CD1c-positive myeloid dendritic cell (primary cell): ENCODE data around the gene PHF20.
A peak's percentile ranks its signal among the peaks of the same experiment; 100 is the strongest.
"Not testable (repeated sequence)": the region's sequence is repeated elsewhere in the genome, so short reads cannot be mapped to it uniquely, and the experiment has no call there.

Experiments
- DNase-seq: peaks from one replicate; pipeline ENCODE4 v3.0.0-alpha.2; 2016; ENCODE audit errors: extremely low spot score

PHF20 gene

DNA sequence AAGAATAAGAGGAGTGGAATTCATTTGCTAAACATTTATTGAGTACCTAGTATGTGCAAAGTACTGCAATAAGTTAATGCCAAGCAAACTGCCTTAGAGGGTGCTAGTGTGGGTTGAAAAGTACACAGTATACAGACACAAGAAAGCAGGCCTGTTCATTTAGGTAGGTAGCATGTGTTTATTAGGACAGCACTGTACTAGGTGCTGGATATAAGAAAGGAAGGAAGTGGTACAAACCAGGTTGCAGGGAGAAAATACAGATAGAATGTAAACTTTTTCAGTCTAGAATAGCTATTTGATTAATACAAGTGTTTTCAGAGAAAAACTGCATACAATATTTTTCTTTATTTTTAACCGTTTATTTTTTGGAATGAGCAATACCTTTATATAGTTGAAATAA lies 68.1 kb downstream of the PHF20 start:
- DNase-seq: no peak

DNA sequence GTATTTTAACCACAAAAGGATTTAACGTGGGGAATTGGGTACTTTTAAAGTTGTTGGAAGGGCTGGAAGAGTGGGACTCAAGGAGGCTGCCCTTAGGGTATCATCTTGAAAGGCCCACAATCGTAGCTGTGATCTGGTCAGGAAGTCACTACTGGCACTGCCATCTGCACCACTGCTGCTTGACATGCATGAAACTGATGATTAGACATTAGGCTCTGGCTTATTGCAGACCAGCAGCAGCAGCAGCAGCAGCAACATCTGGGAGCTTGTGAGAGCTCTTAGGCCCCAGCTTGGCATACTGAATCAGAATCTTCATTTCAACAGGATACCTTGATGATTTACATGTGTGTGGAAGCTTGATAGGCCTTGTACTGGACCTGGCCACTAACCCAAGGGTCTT lies 68.6 kb downstream of the PHF20 start:
- DNase-seq: no peak

DNA sequence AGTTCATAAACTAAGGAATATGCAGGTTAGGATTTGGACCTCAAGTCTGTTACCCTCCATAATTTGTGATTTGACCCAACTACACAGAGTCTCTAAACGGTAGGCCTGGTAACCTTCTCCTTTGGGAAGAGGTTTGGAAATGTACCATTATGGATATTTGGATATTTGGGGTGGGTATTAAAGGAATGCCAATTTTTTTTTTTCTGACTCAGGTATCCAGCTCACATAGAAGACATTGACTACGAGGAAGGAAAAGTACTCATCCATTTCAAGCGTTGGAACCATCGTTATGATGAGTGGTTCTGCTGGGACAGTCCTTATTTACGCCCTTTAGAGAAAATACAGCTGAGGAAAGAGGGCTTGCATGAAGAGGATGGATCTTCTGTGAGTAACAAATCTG lies 70.5 kb downstream of the PHF20 start:
- no peak for DNase-seq

DNA sequence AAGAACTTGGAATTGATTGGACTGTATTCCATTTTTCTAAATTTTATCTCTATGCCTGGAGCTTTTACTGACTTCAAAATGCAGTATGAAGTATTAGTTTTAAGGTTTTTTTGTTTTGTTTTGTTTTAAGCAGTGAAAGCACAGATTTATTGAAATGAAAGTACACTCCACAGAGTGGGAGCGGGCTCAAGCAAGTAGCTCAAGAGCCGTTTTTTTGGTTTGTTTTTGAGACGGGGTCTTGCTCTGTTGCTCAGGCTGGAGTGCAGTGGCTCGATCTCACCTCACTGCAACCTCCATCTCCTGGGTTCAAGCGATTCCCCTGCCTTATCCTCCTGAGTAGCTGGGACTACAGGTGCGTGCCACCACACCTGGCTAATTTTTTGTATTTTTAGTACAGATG lies 72.1 kb downstream of the PHF20 start:
- DNase-seq: not testable (repeated sequence)

DNA sequence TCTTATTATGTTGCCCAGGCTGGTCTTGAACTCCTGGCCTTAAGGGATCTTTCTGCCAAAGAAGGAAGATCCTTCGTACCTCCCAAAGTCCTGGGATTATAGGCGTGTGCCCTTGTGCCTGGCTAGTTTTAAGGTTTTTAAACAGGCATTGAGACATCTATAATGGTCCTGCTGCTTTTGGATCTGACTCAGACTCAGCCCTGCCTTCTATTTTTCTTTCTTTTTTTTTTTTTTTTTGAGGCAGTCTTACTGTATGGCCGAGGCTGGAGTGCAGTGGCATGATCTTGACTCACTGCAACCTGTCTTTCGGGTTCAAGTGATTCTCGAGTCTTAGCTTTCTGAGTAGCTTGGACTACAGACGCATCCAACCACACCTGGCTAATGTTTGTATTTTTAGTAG lies 73.7 kb downstream of the PHF20 start:
- no peak for DNase-seq

DNA sequence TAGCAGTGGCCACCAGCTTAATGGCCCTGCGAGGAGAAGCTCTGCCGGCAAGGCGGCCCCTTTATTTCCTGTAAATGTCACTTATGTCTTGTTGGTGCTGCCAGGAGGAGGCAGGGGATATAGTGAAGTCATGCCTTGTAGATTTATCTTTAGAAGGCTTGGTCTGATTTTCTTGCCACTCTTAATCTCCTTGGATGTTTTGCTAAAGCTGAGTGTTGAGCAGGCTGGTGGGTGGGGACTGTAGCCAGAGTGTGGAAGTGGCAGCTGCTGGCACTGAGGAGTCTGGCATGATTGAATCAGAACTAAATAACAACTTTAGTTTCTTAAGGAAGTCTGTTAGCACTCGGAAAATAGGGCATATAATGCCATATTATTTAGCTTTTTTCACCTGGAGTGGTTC lies 77.9 kb downstream of the PHF20 start:
- no peak for DNase-seq

DNA sequence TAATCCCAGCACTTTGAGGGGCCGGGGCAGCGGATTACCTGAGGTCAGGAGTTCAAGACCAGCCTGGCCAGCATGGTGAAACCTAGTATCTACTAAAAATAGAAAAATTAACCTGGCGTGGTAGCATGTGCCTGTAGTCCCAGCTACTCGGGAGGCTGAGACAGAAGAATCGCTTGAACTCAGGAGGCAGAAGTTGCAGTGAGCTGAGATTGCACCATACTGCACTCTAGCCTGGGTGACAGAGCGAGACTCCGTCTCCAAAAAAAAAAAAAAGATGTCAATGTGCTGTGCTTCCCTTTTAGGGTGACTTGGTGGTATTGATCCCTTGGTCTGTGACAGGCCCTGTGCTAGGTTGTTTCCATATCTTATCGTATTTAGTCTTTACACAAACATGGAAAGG lies 79.8 kb downstream of the PHF20 start:
- DNase-seq: peak; percentile 24

DNA sequence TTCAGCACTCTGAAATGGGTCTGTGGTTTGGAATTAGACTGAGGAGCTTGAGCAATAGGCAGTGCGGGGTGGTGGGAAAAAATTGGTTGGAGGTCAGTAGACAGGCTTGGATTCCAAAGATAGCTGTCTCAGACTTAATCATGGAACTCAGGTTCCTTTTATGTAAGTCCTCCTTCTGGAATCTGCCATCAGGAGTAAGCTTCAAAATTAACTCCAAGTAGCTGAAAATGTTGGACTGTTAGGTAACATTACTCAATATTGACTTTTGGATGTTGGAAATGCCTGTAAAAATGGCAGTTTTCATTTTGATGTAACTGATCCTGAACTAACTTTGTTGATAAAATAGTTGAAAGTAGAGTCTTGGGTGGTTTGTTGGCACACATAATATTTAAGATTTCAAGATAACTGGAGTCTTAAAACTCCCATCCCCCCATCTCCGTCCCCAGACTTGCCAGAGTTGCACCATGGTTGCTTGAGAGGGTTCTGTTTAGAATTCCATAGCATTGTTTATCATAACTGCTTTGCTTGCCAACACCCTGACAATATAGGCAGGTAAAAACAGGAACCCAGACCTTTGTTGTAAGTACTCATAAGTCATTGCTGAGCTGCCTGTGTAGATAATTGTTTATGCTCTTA lies 83.0 kb downstream of the PHF20 start:
- no peak for DNase-seq

DNA sequence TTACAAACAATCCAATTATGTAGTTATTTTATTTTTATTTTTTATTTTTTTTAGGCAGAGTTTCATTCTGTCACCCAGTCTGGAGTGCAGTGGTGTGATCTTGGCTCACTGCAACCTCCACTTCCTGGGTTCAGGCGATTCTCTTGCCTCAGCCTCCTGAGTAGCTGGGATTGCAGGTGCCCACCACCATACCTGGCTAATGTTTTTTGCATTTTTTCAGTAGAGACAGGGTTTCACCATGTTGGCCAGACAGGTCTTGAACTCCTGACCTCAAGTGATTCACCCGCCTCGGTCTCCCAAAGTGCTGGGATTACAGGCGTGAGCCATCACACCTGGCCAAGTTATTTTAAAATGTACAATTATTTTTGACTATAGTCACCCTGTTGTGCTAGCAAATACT lies 83.8 kb downstream of the PHF20 start:
- DNase-seq: not testable (repeated sequence)

DNA sequence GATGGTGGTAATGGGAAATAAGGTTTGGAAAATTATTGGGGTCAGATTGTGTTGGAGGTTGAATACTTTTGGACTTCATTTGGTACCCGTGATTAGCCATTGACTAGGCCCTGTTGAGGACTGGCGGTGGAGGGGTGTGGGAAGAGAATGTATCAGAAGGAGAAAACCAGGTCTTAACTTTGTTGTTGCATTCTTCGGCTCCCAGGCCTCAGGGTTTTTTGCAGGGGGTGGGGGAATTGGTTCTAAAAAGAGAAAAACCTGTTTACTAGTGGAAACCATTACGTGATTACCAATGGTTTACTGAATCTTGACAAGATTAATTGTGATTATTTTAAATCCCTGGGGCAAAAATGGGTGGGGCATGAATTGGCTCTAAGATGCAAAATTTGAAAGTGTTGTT lies 85.1 kb downstream of the PHF20 start:
- no peak for DNase-seq

DNA sequence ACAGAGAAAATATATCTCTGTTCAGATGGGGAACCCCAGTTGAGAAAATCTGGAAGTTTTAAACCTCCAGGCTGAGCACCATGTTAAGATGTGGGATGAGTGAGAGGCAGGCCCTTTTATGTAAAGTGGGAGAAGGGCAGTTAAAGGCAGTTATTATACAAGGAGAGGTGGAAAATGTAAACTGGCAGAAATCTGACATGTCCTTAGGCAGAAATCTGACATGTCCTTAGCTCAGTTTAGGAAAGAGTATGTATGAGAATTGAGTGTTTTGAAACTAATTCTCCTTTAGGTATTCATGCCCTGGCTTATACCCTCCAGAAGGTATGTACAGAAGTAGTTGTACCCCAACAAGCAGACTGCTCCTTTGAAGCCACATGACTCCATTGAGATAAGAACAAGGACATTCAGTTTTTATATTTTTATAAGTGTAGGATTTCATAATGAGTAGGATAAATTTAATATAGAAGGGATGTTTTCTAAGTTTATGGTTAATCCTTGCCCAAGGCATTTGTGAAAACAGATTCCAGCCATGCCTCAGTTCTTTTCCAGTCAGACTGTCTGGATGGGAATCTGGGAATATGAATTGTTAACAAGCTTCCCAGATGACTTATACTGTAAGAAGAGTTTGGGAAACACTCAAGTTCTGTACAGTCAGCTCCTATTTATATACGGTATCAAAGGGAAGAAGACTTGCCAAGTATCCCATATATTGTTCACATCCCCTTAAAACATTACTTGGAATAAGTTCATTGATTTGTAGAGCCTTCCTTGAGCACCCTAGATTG lies 94.8 kb downstream of the PHF20 start:
- no peak for DNase-seq

DNA sequence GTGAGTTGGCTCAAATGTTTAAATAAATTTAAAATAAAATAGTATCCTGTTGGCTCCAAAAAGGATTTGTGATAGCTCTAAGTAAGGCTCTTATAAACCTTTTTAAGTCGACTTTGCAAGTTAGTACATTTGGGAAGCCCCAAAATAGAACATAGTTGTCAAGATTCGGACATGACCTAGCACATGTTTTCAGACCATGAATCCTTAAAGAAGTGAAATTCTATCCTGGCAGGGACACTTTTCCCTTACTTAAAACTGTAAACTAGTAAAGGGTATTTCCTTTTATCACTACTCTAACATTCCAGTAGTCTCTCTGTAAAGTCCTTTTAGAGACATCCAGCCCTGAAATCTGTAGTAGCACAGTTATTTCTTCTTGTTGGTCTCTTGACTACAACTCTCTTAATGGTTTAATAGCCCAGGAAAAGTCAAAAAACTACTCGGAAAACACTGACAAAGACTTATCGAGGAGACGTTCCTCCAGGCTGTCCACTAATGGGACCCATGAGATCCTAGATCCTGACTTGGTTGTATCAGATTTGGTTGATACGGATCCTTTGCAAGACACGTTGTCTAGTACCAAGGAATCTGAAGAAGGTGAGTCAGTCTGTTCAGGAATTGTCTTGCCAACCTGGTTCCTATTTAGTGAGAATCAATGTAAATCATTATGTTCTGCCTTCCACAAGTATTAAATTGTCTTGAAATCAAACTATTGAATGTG lies 98.9 kb downstream of the PHF20 start:
- no peak for DNase-seq

DNA sequence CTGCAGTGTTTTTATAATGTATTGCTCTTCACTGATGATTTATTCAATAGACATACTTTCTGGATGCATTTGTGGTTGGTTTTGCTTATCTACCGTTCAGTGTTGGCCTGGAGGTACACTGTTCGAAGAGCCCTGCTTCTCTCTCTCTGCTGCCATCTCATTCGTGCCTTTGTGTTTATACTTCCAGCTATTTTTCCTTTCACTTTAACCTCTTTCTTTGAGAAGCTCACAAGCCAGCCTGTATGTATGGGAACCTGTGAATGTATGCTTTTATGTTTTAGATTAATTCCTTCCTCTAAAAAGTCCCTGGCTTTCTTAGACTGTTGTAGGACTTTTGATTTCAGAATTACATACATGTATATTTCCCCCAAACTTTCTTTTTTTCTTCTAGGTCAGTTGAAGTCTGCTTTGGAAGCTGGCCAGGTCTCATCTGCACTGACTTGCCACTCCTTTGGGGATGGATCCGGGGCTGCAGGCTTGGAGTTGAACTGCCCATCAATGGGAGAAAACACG lies 99.5 kb downstream of the PHF20 start:
- DNase-seq: no peak

DNA sequence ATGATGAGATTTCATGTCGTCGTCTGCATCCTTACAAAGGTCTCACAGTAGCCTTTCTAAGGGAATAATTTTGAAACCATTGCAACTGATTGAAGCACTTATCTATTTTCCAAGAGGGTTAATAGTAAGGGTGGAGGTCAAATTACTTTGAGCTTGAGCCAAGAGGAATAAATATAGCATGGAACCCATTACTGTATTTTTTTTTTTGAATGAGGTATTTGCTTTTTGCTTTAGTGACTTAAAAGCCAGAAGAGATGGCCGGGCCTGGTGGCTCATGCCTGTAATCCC lies 104.2 kb downstream of the PHF20 start:
- DNase-seq: no peak

DNA sequence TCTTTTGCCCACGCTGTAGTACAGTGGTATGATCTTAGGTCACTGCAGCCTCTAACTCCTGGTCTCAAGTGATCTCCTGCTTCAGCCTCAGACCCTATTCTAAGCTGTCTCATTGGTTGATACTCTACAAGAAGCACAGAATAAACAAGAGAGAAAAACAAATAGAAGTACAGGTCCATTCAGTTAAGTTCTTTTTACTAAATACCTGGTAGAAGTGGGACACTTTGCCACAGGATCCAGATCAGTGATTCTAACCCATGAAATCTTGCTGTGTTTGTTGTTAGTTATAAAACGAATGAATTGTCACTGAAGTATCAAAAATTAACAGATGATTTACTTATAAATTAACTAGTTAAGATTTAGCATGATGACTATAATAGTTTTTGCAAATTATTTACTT lies 105.8 kb downstream of the PHF20 start:
- DNase-seq: no peak

DNA sequence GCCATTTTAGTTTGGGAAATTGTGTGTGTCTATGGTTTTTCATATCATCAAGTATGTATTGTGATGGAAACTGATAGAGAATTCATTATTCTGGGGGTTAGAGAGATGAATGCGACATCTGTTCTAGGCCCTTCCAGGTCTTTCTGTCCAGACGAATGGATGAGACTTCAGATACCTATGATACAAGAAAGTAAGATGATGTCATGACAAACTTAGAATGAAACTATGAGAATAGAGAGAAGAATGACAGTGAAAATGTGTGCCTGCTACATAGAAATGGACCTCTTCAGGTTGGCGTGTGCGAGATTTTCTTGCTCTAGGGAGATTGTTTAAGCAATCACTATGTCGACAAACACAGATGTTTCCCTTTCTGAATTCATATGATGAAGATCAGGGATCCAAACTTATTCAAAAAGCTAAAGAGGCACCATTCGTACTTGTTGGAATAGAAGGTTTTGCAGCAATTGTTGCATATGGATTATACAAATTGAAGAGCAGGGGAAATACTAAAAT lies 106.4 kb downstream of the PHF20 start:
- no peak for DNase-seq

DNA sequence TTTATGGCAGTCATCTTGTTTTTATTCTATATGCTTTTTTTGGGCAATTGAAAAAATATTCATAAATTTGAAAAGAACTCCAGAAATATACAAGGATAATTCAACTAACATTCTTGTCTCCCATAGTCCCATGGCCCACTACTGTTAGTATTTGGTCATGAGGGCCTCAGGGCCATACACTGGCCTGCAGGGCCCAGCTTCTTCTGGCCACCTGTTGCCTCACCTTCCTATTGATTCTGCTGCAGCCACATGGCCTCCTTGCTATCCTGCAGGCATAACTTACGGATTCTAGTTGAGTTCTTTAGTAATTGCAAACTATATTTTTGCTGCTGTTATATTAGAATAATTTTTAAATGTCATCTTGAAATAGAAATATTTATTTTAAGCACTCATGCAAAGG lies 109.9 kb downstream of the PHF20 start:
- no peak for DNase-seq

DNA sequence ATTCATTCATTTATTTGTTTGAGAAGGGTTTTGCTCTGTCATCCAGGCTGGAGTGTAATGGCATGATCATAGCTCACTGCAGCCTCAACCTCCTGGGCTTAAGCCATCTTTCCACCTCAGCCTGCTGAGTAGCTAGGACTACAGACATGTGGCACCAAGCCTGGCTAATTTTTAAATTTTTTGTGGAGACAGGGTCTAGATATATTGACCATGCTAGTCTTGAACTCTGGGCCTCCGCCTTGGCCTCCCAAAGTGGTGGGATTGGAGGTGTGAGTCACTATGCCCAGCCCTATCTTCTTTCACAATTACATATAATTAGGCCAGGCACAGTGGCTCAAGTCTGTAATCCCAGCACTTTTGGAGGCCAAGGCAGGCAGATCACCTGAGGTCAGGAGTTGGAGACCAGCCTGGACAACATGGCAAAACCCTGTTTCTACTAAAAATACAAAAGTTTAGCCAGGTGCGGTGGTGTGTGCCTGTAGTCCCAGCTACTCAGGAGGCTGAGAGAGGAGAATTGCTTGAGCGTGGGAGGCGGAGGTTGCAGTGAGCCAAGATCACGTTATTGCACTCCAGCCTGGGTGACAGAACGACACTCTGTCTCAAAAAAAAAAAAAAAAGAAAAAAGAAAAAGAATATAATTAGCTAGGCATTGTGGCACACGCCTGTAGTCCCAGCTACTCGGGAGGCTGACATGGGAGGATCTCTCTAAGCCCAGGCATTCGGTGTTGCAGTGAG lies 110.8 kb downstream of the PHF20 start:
- not testable (repeated sequence) for DNase-seq

DNA sequence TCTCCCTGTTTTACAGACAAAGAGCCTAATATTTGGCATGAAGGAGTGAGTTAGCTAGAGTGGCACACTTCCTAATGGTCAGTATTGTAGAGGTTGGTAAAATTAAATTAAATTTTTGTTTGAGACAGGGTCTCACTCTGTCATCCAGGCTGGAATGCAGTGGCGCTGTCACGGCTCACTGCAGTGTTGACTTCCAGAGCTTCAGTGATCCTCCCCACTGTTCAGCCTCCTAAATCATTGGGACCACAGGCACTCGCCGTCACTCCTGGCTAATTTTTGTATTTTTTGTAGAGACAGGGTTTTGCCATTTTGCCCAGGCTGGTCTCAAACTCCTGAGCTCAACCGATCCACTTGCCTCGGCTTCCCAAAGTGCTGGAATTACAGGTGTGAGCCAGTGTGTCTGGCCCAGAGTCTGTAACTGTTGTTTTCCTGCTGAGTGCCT lies 111.5 kb downstream of the PHF20 start:
- DNase-seq: no peak

DNA sequence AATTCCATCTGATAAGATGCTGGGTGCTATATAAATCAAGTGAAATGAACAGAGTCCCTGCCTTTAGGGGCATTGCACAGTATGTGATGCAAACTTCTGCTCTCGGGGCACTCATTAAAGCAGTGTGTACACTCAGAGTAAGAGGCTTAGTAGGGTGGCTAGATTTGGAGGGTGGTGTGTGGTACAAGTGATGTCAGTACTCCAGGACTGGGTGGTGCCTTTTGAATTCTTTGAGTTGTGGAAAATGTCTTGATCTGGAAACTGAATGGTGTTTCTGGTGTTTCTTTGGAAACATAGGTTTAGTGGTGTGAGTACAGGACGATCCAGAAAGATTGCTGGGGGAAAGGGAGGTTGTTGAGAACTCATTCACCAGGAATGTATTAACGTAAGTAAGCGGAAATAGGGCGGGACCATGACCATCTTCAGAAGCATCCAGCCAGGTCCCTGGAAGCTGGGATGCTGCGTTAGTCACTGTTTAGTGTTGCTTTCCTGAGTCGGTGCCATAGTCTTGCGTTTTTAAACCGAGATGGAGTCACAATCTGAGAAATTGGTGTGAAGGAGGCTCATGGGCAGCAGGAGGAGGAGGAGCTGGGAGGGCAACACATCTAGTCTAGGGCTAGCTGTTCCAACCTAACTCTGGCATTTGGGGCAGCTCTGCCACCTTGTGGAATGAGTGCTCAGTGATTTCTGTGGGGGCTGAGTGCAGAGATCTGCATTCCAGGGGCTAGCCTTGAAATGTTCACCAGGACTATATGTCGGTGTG lies 112.1 kb downstream of the PHF20 start:
- DNase-seq: peak; percentile 54

DNA sequence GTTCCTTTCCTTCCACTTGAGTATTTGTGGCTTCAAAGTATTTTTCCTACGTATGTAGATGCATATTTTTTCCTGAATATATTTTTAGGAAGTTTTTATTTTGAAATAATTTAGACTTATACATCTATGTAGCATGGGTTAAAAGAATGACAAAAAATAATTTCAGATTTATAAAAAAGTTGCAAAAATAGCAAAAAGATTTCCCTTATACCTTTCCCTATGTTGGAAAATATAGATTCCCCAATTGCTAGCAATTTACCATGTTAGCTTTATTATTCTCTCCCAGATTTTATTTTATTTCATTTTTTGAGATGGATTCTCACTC lies 112.7 kb downstream of the PHF20 start:
- DNase-seq: no peak
